Measurements from ENCODE around the gene TRIM26.

TRIM26 gene

DNA sequence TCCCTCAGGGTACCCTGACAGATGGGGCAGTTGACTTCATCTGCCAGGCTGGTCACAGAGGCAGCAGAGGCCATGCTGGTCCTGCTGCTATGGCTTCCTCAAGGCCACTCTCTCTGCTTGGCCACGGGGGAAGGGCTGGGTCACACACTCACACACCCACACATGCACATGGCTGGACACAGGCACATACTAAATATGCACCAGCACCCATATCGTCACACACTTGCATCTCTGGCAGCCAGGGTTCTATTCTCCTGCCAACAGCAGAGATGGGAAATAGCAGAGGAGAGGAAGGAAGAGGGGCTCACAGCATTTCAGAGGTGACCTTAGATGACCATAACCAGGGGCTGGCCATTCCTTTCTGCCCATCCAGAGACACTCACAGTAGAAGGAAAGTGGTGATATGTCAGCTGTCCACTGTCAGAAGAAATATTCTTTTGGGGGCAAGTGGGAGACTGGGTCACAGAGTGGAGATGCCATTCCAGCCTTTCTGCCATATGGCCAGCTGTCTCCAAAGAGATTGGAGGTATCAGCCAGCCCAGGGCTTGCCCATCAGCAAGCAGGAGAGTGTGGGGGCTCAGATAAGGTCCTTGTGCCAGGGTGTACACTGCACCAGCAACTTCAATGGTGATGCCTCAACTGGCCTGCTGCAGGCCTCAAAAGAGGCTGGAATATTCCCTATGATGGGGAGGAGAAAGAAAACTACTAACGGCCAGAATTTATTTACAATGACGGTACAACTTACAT is 52.2 kb downstream of the TRIM26 start, which contains the start of gene TRIM10:
TRIM10 (minus strand) TSS at position 427 of the 747 bp plus-strand sequence; CDS start at position 74, 353 bp downstream.
- H3K4me3 ChIP-seq (ENCODE audit: low read length), result no peak within 1 kb of the TSS
- no peak for TF ChIP-seq EZH2phosphoT487 (IDR thresholded peaks at IDR 0.05; ENCODE audit: borderline replicate concordance, low read length)
- TF ChIP-seq, protein P1, sequence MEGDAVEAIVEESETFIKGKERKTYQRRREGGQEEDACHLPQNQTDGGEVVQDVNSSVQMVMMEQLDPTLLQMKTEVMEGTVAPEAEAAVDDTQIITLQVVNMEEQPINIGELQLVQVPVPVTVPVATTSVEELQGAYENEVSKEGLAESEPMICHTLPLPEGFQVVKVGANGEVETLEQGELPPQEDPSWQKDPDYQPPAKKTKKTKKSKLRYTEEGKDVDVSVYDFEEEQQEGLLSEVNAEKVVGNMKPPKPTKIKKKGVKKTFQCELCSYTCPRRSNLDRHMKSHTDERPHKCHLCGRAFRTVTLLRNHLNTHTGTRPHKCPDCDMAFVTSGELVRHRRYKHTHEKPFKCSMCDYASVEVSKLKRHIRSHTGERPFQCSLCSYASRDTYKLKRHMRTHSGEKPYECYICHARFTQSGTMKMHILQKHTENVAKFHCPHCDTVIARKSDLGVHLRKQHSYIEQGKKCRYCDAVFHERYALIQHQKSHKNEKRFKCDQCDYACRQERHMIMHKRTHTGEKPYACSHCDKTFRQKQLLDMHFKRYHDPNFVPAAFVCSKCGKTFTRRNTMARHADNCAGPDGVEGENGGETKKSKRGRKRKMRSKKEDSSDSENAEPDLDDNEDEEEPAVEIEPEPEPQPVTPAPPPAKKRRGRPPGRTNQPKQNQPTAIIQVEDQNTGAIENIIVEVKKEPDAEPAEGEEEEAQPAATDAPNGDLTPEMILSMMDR (IDR thresholded peaks at IDR 0.05; ENCODE audit: low read depth, low read length, poor library complexity, severe bottlenecking), result no peak
- no peaks in the 10 kb centered on the region for H3K4me1 ChIP-seq (ENCODE audit: control insufficient read depth, low read length)
- H3K27ac ChIP-seq (ENCODE audit: low read depth, low read length), result no peak within 1 kb of the TSS
- peaks cover 22% of the 10 kb centered on the region for H3K27me3 ChIP-seq (ENCODE audit: control insufficient read depth, low read length)
- H3K9me2 ChIP-seq (replicated peaks; ENCODE audit: control insufficient read depth, low read length), result no peaks in the 10 kb centered on the region
- H3F3A ChIP-seq (ENCODE audit: control insufficient read depth, insufficient read depth), result no peaks in the 10 kb centered on the region
- H3K4me2 ChIP-seq (ENCODE audit: low read length), result no peak within 1 kb of the TSS
- H3K9me3 ChIP-seq (ENCODE audit: control insufficient read depth, insufficient read depth, low read length), result no peaks in the 10 kb centered on the region
- H3K79me2 ChIP-seq (ENCODE audit: control insufficient read depth, low read length), result no peaks in the 10 kb centered on the region
- H4K20me1 ChIP-seq (ENCODE audit: control insufficient read depth, insufficient read depth, low read depth, low read length), result no peaks in the 10 kb centered on the region
- H3K36me3 ChIP-seq (ENCODE audit: control insufficient read depth, low read length), result no peaks in the 10 kb centered on the region

DNA sequence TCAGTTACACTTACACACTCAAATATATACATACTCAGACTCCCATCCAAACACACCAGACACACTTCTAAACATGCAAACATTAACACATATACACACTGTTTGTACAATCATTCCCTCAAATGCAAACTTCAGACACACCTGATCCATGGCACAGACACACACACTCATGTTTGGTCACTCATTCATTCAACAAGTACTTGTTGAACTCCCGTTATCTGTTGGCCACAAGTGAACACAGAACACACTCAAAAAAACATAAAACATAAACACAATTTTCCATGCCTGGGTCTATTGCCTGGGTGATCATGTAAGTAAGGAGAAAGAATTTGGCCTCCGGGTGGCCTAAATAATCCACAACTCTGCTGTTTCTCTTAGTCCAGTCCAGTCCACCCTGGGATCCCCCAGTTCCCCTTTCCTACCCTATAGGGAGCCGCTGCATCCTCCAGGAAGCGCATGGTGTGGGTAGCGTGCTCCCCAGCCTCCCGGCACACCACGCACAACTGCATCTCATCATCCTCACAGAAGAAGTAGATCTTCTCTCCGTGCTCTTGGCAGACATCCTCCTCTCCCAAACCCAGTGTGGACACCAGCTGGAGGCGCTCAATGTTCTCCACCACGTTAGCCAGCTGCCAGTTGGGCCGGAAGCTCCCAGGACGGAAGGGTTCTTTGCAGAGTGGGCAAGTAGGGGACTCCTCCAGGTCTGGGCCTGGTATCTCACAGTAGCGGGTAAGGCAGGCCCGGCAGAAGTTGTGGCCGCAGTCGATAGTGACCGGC is 53.0 kb downstream of the TRIM26 start:
- TF ChIP-seq, protein P1 (IDR thresholded peaks at IDR 0.05; ENCODE audit: low read depth, low read length, poor library complexity, severe bottlenecking), result no peak
- no peak for TF ChIP-seq EZH2phosphoT487 (IDR thresholded peaks at IDR 0.05; ENCODE audit: borderline replicate concordance, low read length)
- Histone ChIP-seq H3K4me1 (ENCODE audit: control insufficient read depth, low read length) (no peaks in the 10 kb centered on the region), H3K27me3 (ENCODE audit: control insufficient read depth, low read length) (peaks cover 24% of the 10 kb centered on the region)

DNA sequence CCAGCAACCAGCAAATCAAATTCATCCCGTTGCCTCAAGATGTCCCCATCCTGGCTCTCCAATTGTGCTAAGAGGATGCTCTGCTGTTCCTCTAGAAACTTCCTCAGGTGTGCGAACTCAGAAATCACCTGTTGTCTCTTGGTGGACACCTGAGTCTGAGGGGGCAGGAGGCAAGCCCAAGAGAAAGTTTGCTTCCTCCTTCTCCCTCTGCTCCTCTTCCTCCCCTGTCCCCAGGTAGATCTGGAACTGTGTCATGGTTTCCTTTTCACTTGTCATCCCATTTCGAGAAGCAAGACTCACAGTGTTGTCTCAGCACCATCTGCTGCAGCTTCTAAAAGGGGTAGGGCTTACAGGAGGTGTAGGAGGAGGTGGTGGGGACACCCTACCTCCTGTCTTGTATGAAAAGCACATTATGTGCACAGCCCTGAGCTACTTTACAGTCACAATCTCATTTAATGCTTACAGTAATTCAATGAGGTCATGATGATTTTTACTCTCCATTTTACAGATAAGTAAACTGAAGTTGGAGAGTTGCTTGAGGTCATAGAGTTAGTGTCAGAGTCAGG is 54.6 kb downstream of the TRIM26 start:
- H3K27me3 ChIP-seq (ENCODE audit: control insufficient read depth, low read length), result peaks cover 28% of the 10 kb centered on the region
- H3K4me1 ChIP-seq (ENCODE audit: control insufficient read depth, low read length), result no peaks in the 10 kb centered on the region
- no peaks in the 10 kb centered on the region for H4K20me1 ChIP-seq (ENCODE audit: control insufficient read depth, insufficient read depth, low read depth, low read length)
- no peak for TF ChIP-seq EZH2phosphoT487 (IDR thresholded peaks at IDR 0.05; ENCODE audit: borderline replicate concordance, low read length)
- TF ChIP-seq, protein P1 (IDR thresholded peaks at IDR 0.05; ENCODE audit: low read depth, low read length, poor library complexity, severe bottlenecking), result no peak
- H3K9me2 ChIP-seq (replicated peaks; ENCODE audit: control insufficient read depth, low read length), result no peaks in the 10 kb centered on the region
- no peaks in the 10 kb centered on the region for H3K9me3 ChIP-seq (ENCODE audit: control insufficient read depth, insufficient read depth, low read length)
- no peak overlapping the region for H3K4me3 ChIP-seq (ENCODE audit: low read length)
- no peaks in the 10 kb centered on the region for H3K36me3 ChIP-seq (ENCODE audit: control insufficient read depth, low read length)
- no peaks in the 10 kb centered on the region for H3F3A ChIP-seq (ENCODE audit: control insufficient read depth, insufficient read depth)
- no peak overlapping the region for H3K4me2 ChIP-seq (ENCODE audit: low read length)
- H3K79me2 ChIP-seq (ENCODE audit: control insufficient read depth, low read length), result no peaks in the 10 kb centered on the region
- H3K27ac ChIP-seq (ENCODE audit: low read depth, low read length), result no peak overlapping the region

More for the DNA sequence above, 53.0 kb downstream of the TRIM26 start:
- no peaks in the 10 kb centered on the region for H3K9me2 ChIP-seq (replicated peaks; ENCODE audit: control insufficient read depth, low read length)
- H4K20me1 ChIP-seq (ENCODE audit: control insufficient read depth, insufficient read depth, low read depth, low read length), result no peaks in the 10 kb centered on the region
- H3K4me3 ChIP-seq (ENCODE audit: low read length), result no peak overlapping the region
- no peak overlapping the region for H3K27ac ChIP-seq (ENCODE audit: low read depth, low read length)
- no peaks in the 10 kb centered on the region for H3K9me3 ChIP-seq (ENCODE audit: control insufficient read depth, insufficient read depth, low read length)
- no peaks in the 10 kb centered on the region for H3F3A ChIP-seq (ENCODE audit: control insufficient read depth, insufficient read depth)
- H3K36me3 ChIP-seq (ENCODE audit: control insufficient read depth, low read length), result no peaks in the 10 kb centered on the region
- no peak overlapping the region for H3K4me2 ChIP-seq (ENCODE audit: low read length)
- no peaks in the 10 kb centered on the region for H3K79me2 ChIP-seq (ENCODE audit: control insufficient read depth, low read length)

Data from DOHH2 (cell line).